ENCODE results near the gene DEPDC7.
"Not testable (repeated sequence)": the region's sequence is repeated elsewhere in the genome, so short reads cannot be mapped to it uniquely, and the experiment has no call there.

DEPDC7 gene

GRCh38 chr11:33027233-33027632 lies 11.6 kb downstream of the DEPDC7 start:
- DNase-seq: no peak

GRCh38 chr11:33027846-33028536 lies 12.3 kb downstream of the DEPDC7 start:
- no peak for DNase-seq

- no peak for DNase-seq
Observed at GRCh38 chr11:33028537-33028914, 12.8 kb downstream of the DEPDC7 start.

GRCh38 chr11:33029218-33029617 lies 13.5 kb downstream of the DEPDC7 start:
- not testable (repeated sequence) for DNase-seq

GRCh38 chr11:33033493-33033892 lies 17.8 kb downstream of the DEPDC7 start:
- DNase-seq: no peak

- no peak for DNase-seq
Observed at GRCh38 chr11:33035011-33035410, 19.3 kb downstream of the DEPDC7 start.

GRCh38 chr11:33039274-33040032 lies 23.8 kb downstream of the DEPDC7 start, which contains the start of gene TCP11L1:
Gene TCP11L1, plus strand, starts transcription at chr11:33039572. Its CDS starts 4,202 bp downstream, at chr11:33043774.
- DNase-seq: peak; percentile 73

GRCh38 chr11:33040033-33040861 lies 24.6 kb downstream of the DEPDC7 start:
- no peak for DNase-seq

GRCh38 chr11:33040862-33041453 lies 25.3 kb downstream of the DEPDC7 start:
- DNase-seq: no peak

- DNase-seq: no peak
Observed at GRCh38 chr11:33043221-33043830, 27.6 kb downstream of the DEPDC7 start.

- no peak for DNase-seq
Observed at GRCh38 chr11:33044285-33044756, 28.6 kb downstream of the DEPDC7 start.

GRCh38 chr11:33045551-33046255 lies 30.0 kb downstream of the DEPDC7 start:
- no peak for DNase-seq

GRCh38 chr11:33048701-33049100 lies 33.0 kb downstream of the DEPDC7 start:
- DNase-seq: not testable (repeated sequence)

GRCh38 chr11:33049565-33050408 lies 34.1 kb downstream of the DEPDC7 start:
- DNase-seq: not testable (repeated sequence)

- no peak for DNase-seq
Observed at GRCh38 chr11:33052231-33052630, 36.6 kb downstream of the DEPDC7 start.

GRCh38 chr11:33055375-33055774 lies 39.7 kb downstream of the DEPDC7 start:
- no peak for DNase-seq

- DNase-seq: no peak
Observed at GRCh38 chr11:33057284-33057683, 41.6 kb downstream of the DEPDC7 start.

GRCh38 chr11:33059331-33060007 lies 43.8 kb downstream of the DEPDC7 start:
- DNase-seq: no peak

- DNase-seq: no peak
Observed at GRCh38 chr11:33060271-33060670, 44.6 kb downstream of the DEPDC7 start.

GRCh38 chr11:33062137-33062536 lies 46.5 kb downstream of the DEPDC7 start:
- no peak for DNase-seq
